HG03460 (cell line): ENCODE measurements around the gene ASS1.

ENCODE experiments used
- ATAC-seq: cut with Tn5 transposase; IDR thresholded peaks from one replicate; pipeline ENCODE4 v1.9.1; 2021; ENCODE audit not compliant: unreplicated experiment

Gene ASS1

DNA sequence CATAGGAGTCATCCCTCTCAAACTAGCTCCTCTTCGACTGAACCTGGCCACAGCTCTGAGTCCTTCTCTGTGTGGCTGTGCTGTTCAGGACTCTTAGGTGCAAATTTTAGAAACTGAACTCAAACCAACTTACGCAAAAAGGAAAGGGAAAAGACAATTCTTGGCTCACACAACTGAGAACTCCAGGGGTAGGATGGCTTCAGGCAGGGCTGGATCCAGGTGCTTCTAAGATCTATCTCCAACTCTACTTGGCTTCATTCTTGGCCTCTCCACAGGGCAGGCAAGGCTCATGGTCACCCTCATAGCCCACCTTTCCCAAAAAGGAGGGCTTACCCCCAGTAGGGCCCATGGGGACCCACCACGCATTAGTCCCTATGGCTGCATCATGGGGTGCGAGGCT is 8.1 kb downstream of the ASS1 start:
- ATAC-seq: no peak

GRCh38 chr9:130453487-130453886 is 8.7 kb downstream of the ASS1 start:
- ATAC-seq: no peak

GRCh38 chr9:130454096-130454811 is 9.5 kb downstream of the ASS1 start:
- no peak for ATAC-seq

DNA sequence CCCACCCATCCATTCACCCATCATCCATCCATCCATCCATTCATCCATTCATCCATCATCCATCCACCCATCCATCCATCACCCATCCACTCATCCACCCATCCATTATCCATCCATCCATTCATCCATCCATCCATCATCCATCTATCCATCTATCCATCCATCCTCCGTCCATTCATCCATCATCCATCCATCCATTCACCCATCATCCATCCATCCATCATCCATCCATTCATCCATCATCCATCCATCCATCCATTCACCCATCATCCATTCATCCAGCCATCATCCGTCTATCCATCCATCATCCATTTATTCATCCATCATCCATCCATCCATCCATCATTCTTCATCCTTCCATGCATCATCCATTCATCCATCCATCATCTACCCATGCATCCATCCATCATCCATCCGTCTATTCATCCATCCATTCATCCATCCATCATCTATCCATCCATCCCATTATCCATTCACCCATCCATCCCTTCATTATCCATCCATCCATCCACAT is 10.1 kb downstream of the ASS1 start:
- ATAC-seq: no peak

GRCh38 chr9:130458027-130458803 is 13.5 kb downstream of the ASS1 start:
- ATAC-seq: no peak

- ATAC-seq: no peak
Measured at GRCh38 chr9:130458804-130459067, 14.0 kb downstream of the ASS1 start.

DNA sequence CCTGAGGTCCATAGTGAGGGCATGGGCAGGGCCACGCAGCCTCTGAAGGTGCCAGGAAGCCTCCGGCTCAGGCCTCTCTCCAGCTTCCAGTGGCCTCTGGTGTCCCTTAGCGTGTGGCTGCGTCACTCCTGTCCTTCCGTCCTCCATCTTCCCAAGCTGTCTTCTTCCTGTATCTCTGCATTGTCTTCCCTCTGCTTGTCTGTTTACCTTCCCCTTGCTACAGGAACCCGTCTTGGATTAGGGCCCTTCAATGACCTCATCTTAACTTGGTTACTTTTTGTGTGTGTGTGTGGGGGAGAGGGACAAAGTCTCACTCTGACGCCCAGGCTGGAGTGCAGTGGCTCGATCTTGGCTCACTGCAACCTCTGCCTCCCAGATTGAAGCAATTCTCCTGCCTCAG is 14.4 kb downstream of the ASS1 start:
- ATAC-seq: no peak

- ATAC-seq: no peak
Measured at GRCh38 chr9:130459941-130460669, 15.3 kb downstream of the ASS1 start.

GRCh38 chr9:130461218-130461630 is 16.5 kb downstream of the ASS1 start:
- no peak for ATAC-seq

GRCh38 chr9:130461731-130462130 is 17.0 kb downstream of the ASS1 start:
- ATAC-seq: no peak

- no peak for ATAC-seq
Measured at GRCh38 chr9:130462685-130463540, 18.2 kb downstream of the ASS1 start.

DNA sequence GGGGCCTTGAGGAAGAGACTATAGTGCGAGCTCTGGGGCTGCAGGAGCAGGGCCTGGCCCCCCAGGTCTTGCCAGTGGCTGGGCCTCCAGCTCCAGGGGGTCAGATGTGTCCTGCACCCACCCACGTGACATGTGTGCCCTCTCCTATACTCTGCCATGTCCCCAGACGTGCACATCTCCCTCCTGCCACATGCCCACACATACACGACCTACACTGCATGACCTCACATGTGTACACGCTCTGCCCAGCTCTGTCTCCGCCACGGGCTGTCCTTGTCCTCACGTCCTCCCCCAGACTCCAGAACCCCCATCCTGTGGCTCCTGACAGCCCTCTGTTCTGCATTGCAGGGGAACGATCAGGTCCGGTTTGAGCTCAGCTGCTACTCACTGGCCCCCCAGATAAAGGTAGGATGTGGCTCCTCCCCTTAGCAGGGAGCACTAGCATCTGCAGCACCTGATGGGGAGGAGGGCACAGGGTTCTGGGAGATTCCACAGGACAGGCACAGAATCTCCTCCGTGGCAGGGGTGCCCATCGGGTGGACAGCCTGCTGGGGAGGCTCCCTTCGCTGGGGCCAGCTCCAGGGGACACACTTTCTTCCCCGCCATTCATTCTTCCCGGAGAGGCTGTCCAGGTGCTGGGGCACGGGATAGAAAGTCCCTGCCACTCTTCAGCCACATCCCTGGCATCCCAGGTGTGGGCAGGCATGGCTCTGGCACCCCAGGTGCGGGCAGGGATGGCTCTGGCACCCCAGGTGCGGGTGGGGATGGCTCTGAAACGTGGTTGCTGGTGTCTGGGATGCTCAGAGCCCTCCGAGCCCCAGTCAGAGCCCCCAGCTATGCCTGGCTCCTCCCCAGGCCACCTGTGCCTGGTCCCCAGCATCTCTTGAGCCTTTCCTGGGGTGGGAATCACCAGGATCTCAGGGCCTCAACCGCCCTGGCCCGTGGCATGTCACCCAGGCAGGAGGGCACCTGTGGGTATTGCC is 19.3 kb downstream of the ASS1 start:
- no peak for ATAC-seq

DNA sequence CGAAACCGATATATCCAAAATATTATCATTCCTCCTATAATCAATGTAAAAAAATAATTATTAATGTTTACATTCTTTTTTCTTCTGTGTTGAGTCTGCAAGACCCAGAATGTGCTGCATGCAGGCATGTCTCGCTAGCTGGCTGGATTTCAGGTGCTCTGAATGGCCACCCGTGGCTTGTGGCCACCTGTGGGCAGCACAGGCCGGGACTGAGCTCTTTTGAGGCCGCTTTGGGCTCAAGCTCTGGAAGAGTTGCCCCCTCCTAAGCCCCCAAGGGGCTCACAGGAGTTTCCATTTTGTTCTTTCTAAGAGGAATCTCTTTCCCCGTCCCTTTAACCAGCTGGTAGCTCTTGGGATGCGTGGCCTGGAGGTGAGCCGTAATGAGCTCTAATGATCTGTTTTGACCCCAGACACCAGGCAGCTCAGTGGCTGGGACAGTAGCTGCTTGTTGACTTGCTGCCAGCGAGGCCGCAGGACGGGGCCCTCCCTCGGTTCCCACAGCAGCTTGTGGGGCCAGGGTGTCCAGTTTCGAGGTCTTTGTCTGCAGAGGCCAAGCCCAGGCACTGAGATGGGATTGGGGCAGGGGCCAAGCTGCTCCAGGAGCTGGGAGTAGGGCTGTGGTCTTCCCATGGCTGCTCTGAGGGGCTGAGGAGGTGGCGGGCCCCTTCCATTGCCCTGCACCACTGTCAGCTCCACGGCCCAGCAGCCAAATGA is 20.8 kb downstream of the ASS1 start:
- no peak for ATAC-seq

DNA sequence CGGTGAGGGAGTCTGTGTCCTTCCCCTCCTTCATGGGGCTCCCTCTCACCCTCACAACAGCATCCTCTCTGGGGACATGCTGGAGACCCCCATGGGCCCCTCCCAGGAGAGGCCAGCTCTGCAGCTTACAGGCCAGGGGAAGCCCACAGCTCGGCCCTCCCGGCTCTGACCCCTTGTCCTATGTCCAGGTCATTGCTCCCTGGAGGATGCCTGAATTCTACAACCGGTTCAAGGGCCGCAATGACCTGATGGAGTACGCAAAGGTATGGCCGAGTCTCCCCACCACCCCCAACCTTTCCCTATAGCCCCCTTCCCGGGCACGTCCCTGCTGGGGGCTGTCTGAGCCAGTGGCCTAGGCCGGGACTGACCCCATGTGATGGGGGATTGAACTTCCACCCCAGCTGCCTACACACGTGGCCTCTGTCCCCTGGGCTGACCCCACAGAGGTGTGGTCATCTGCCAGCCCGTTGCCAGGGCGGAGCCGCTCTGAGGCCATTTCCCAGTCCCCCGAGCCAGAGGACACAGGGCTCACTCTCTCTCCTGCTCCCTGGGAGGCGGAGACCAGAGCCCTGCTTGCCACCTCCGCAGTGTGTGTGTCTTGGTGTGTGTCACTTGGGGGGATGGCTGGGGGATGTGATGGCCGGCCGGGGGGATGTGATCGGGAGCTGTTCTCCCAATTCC is 21.9 kb downstream of the ASS1 start:
- ATAC-seq: no peak

DNA sequence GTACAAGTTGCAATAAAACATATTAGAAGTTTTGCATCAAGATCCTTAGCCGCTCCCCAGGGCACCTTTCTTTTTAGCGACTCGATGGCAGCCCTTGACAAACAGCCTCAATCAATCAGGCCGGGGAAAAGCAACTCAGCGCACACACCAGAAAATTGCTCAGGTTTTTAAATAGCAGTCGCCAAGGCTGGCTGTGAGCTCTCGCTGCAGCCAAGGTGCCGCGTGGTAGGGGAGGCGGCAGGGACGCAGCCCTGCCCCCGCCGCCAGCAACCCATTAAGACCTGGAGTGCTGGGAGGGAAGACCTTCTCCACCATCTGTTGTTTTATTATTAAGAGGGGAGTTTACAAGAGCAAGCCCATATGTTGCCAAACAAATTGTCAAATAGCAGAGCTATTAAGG is 22.6 kb downstream of the ASS1 start:
- ATAC-seq: no peak

DNA sequence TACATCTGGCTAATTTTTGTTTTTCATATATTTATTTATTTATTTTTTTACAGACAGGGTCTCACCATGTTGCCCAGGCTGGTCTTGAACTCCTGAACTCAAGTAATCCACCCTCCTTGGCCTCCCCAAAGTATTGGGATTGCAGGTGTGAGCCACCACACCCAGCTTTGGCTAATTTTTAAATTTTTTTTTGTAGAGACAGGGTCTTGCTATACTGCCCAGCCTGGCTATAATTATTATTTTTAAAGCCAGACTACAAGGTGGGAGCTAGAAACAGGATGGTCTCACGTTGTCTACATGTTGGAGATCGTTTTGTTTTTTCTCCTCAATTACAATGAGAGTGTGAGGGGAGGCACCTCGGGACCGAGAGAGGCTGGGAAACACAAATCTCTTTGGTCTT is 23.8 kb downstream of the ASS1 start:
- ATAC-seq: no peak

DNA sequence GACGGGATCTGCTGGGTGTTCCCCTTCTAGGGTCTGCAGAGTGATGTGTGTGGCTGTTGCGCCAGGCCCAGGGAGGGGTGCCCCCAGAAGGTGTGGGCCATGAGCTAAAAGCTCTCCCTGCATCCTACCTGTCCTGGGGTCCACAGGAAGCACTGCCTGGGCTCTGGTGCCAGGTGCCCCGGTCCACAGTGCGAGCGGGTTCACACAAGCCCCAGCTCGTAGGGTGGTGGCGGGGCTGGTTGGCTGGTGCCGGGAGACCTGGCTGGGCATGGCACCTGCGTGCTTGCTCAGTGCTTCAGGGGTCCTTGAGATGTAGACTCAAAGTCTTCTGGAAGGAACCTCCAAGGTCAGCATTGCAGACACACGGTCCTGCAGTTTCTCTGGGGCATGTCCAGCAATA is 25.5 kb downstream of the ASS1 start:
- no peak for ATAC-seq

DNA sequence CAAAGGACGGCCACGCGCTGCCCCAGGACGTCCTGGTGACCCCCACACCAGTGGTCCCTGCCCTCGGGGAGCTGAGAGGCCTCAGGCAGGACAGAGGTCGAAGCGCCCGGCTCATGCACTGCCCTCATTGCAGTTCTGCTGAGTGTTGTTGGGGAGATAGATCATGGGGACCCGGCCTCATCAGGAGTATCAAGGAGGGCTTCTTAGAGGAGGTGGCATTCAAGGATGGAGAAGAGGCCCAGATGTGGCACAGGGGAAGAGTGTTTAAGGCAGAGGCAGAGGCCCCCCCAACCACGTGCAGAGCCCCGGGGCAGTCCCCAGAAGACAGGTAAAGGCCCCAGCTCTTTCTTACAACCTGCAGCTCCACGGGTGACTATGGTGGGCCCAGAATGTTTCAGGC is 26.2 kb downstream of the ASS1 start:
- no peak for ATAC-seq
